Suprapubic skin (tissue), 4 donors: Measurements from ENCODE around the gene CEND1.

Experiments used
- CTCF ChIP-seq, 2 donors: fragments of 200-600 bp in 1 of 2; fragments of 450-650 bp in 1 of 2; sonication (generic) in 1 of 2; IDR thresholded peaks; one replicate each; pipeline ENCODE4 v1.5.1; 2016 to 2019; ENCODE audit warnings: antibody characterized with exemption in 2 of 2, mild to moderate bottlenecking in 1 of 2, moderate library complexity in 1 of 2
- POLR2A ChIP-seq, 2 donors: fragments of 450-650 bp; IDR thresholded peaks; one replicate each; pipeline ENCODE4 v1.6.1; 2017; ENCODE audit warnings: antibody characterized with exemption in 2 of 2, mild to moderate bottlenecking in 2 of 2, moderate library complexity in 2 of 2
- POLR2AphosphoS5 ChIP-seq, 3 donors: sonication (generic); formaldehyde crosslinking; IDR thresholded peaks; one replicate each; pipeline ENCODE4 v1.6.1; 2017; ENCODE audit warnings: antibody characterized with exemption in 3 of 3

DNA sequence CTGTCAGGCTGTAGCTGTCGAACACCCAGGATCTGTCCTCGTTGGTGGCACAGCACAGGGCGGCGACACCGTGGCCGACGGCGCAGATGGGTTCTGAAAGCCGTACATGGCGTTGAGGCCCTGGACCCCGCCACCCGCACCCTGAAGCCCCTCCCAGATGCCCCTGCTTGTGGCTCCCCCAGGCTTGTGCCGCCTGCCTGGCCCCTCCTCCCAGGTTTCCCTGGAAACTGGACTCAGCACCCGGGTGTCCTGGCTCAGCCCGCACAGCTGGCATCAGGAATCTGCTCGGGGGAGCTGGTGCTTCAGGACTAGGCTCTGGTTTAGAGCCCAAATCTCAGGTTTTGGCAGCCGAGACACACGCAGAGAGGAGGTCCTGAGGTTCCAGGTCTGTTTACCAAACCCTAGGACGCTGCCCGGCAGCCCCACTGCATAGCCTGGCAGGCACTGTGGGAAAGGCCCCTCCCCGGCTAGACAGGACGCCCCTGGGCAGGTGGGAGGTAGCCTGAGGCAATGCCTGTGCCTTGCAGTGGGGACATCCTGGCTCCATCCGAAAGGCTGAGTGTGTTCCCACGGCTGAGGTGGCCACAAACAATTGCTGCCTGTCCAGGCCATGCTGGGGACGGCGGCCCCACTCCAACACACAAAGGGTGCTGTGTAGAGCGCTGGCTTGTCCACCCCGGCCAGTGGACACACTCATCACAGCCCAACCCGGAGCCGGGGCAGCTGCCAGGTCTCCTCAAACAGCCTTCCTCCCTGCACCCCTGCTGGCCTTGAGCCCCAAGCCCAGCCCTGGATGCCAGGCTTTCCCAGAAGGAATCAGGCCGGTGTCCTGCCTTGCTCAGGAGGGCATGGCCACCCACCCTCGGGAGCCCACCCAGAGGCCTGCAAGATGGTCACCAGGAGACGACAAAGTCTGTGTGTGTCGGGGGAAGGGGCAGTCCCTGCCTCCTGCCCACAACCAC lies 17.2 kb downstream of the CEND1 start:
- TF ChIP-seq POLR2A (IDR thresholded peaks at IDR 0.05): no peak
- no peak for TF ChIP-seq CTCF (IDR thresholded peaks at IDR 0.05)
- TF ChIP-seq POLR2AphosphoS5 (IDR thresholded peaks at IDR 0.05): no peak
